Prostate gland (tissue), 2 donors: ENCODE data around the gene GMDS. TPM values are rescaled to one million over a fixed set of nuclear protein-coding genes. Genes with fewer than 3 reads are reported as not detected.

Experiments used
- DNase-seq: peaks from one replicate; pipeline ENCODE4 v3.0.0-alpha.2; 2019; ENCODE audit warnings: low spot score
- H3K27ac ChIP-seq, 2 donors: fragments of 200-600 bp; sonication (generic); 2 replicates each; pipeline ENCODE4 v1.5.1; 2017 to 2019
- H3K27me3 ChIP-seq: fragments of 200-600 bp; sonication (generic); replicated peaks from 2 replicates; pipeline ENCODE4 v1.5.1; 2019; ENCODE audit not compliant: insufficient read depth
- H3K36me3 ChIP-seq, 2 donors: fragments of 200-600 bp; sonication (generic); 1 replicate in 1 of 2; 2 replicates in 1 of 2; pipeline versions ENCODE4 v1.5.1 to v1.8.1; 2017 to 2019
- H3K4me1 ChIP-seq: fragments of 200-600 bp; sonication (generic); replicated peaks from 2 replicates; pipeline ENCODE4 v1.5.1; 2019
- H3K4me3 ChIP-seq, 2 donors: fragments of 200-600 bp; sonication (generic); 2 replicates each; pipeline ENCODE4 v1.5.1; 2017 to 2019
- H3K9me3 ChIP-seq: fragments of 200-600 bp; sonication (generic); 2 replicates; pipeline ENCODE4 v1.5.1; 2017
- POLR2A ChIP-seq: fragments of 450-650 bp; IDR thresholded peaks from one replicate; pipeline ENCODE4 v1.6.1; 2016; ENCODE audit warnings: antibody characterized with exemption, mild to moderate bottlenecking
- POLR2AphosphoS5 ChIP-seq: sonication (generic); formaldehyde crosslinking; IDR thresholded peaks from one replicate; pipeline ENCODE4 v1.6.1; 2017; ENCODE audit warnings: antibody characterized with exemption
- WGBS: methylation state at CpG from one replicate; pipeline ENCODE4 v1.1.5; 2018; 5-methylcytosine and 5-hydroxymethylcytosine counted together
- intact Hi-C: fragments of 100-400 bp; cut with DNase I; formaldehyde crosslinking; loops from one replicate; pipeline ENCODE4 v1.14.2; 2022
- total RNA-seq, 2 donors: library from RNA; depleted of rRNA; stranded (reverse); fragments of >200 nt; gene quantifications; one replicate each; pipeline ENCODE4 v1.1.0, GENCODE V29; 2016
- TF ChIP-seq, protein P1 (sequence below), 4 experiments: fragments of 200-600 bp in 2 of 4; fragments of 450-650 bp in 2 of 4; sonication (generic) in 2 of 4; IDR thresholded peaks; 1 replicate in 3 of 4; 2 replicates in 1 of 4; pipeline ENCODE4 v1.5.1; 2016 to 2019; ENCODE audit warnings: antibody characterized with exemption in 4 of 4, mild to moderate bottlenecking in 2 of 4, moderate library complexity in 2 of 4

The GMDS gene
- total RNA-seq, 2 donors from 2014 or later, result 24.9 to 29.9 TPM

DNA sequence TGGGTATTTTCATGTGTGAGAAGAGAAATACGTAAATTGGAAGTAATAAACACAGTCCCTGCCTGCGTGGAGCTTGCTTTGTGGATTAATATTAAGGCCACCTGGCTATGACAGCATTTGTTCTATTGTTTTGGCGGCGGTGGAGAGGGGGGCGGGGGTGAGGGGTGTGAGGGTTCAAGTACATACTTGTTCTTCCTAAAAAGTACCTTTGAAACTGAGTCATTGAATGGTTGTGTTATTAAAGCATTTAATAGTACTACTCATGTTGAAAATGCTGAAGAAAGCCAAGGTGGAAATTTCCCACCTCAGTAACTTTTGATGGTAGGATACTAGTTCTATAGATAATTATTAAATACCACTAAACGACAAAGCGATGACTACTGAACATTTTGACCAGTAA lies 540.7 kb downstream of the GMDS start:
- 55% methylated on average over 7 of the region's 7 CpGs for WGBS
- H3K4me3 ChIP-seq, result no peak overlapping the region
- intact Hi-C loops, result no loop called here
- no peaks in the 10 kb centered on the region for H3K36me3 ChIP-seq
- no peaks in the 10 kb centered on the region for H3K9me3 ChIP-seq
- no peaks in the 10 kb centered on the region for H3K27me3 ChIP-seq
- no peak overlapping the region for H3K27ac ChIP-seq
- TF ChIP-seq, protein P1, sequence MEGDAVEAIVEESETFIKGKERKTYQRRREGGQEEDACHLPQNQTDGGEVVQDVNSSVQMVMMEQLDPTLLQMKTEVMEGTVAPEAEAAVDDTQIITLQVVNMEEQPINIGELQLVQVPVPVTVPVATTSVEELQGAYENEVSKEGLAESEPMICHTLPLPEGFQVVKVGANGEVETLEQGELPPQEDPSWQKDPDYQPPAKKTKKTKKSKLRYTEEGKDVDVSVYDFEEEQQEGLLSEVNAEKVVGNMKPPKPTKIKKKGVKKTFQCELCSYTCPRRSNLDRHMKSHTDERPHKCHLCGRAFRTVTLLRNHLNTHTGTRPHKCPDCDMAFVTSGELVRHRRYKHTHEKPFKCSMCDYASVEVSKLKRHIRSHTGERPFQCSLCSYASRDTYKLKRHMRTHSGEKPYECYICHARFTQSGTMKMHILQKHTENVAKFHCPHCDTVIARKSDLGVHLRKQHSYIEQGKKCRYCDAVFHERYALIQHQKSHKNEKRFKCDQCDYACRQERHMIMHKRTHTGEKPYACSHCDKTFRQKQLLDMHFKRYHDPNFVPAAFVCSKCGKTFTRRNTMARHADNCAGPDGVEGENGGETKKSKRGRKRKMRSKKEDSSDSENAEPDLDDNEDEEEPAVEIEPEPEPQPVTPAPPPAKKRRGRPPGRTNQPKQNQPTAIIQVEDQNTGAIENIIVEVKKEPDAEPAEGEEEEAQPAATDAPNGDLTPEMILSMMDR (IDR thresholded peaks at IDR 0.05), result no peak
- TF ChIP-seq POLR2A, result no peak
- TF ChIP-seq POLR2AphosphoS5, result no peak
- H3K4me1 ChIP-seq, result no peaks in the 10 kb centered on the region
- no peak for DNase-seq

DNA sequence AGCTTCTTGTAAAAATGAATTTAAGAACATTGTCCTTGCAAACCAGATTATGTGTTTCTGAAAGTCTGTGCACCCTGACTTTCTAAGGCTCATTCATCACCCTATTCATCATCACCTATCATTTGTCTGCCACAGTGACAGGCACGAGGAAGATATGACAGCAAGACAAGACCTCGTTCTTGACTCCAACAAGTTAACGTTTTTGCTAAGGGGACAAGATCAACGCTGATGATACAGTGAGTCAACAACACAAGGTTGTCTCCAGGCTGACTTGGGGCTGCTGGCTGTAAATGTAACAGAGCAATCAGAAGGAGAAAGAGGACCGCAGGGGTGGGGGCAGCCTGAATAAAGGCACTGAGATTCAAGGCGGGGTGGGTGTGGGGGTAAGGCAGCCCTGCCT lies 541.5 kb downstream of the GMDS start:
- H3K36me3 ChIP-seq, result no peaks in the 10 kb centered on the region
- no peak for DNase-seq
- TF ChIP-seq POLR2AphosphoS5 (no peak), POLR2A (no peak)
- TF ChIP-seq, protein P1 (IDR thresholded peaks at IDR 0.05), result no peak
- intact Hi-C loops, result no loop called here
- H3K4me1 ChIP-seq, result no peaks in the 10 kb centered on the region
- WGBS, result 57% methylated on average over 6 of the region's 6 CpGs
- no peak overlapping the region for H3K4me3 ChIP-seq
- H3K27me3 ChIP-seq, result no peaks in the 10 kb centered on the region
- H3K27ac ChIP-seq, result no peak overlapping the region
- no peaks in the 10 kb centered on the region for H3K9me3 ChIP-seq

DNA sequence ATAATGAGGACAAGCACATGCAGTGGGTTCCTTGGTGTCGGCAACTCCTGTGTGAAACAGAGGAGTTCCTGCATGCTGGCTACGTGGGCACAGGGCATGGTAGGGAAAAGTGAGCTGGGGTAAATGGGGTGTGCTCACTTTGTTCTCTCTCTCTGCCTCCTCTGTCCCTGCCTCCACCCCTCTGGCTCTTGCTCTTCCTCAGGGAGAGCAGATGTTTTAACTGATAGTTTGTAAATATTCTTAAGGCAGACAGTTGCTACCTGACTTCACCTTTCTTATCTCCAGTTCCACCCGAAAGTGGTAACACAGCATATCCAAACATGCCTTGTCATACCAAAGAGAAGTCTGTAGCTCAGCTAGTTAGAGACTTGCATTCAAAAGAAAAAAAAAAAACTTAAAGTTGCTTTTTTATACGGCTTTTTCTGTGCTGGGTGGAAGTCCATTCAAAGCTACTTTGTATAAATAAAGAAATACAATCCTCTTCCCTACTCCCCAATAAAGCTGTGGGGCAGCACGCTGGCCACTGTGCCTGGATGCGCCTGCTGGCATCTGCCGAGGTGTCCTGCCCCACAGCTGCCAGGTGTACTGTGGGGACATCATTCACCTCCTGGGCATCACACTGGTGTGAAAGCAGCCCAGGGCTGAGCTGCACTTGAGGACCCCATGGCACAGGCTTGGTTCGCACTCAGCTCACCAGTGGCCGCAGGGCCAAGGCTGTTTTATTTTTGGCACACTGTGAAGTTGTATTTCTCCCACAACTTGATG lies 542.1 kb downstream of the GMDS start:
- 32% methylated on average over 9 of the region's 9 CpGs for WGBS
- TF ChIP-seq POLR2AphosphoS5 (no peak), POLR2A (no peak)
- TF ChIP-seq, protein P1 (IDR thresholded peaks at IDR 0.05), result no peak

DNA sequence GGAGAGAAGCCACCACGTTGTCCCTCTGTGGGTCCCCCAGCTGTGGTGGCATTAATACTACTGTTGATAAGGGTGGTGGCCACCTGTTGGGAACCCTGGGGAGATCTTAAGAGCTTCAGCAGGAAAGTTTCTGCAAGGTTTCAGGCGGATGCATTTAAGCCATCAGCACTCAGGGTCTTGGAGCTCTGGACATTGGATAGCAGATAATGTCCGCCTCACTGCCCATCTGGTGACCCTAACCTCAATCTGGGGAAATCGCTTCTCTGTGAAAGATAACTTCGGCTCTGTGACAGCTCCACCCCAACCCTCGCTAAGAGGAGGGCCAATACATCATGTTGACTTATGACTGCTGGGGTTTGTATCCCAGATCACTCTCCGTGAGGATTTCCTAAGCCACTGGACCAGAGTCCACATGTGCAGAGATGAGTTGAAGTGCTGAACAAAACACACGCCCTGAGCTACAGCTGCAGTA lies 542.8 kb downstream of the GMDS start:
- intact Hi-C loops, result no loop called here
- WGBS, result 77% methylated on average over 8 of the region's 8 CpGs
- DNase-seq, result no peak
- TF ChIP-seq POLR2A, result no peak
- TF ChIP-seq, protein P1 (IDR thresholded peaks at IDR 0.05), result no peak
- TF ChIP-seq POLR2AphosphoS5, result no peak
- no peak overlapping the region for H3K27ac ChIP-seq
- no peaks in the 10 kb centered on the region for H3K36me3 ChIP-seq
- H3K4me1 ChIP-seq, result no peaks in the 10 kb centered on the region
- no peak overlapping the region for H3K4me3 ChIP-seq
- no peaks in the 10 kb centered on the region for H3K27me3 ChIP-seq
- H3K9me3 ChIP-seq, result no peaks in the 10 kb centered on the region

More for the DNA sequence above, 542.1 kb downstream of the GMDS start:
- H3K9me3 ChIP-seq, result no peaks in the 10 kb centered on the region
- no peak for DNase-seq
- no peak overlapping the region for H3K27ac ChIP-seq
- no peak overlapping the region for H3K4me3 ChIP-seq
- no peaks in the 10 kb centered on the region for H3K36me3 ChIP-seq
- intact Hi-C loops, result no loop called here
- no peaks in the 10 kb centered on the region for H3K27me3 ChIP-seq
- no peaks in the 10 kb centered on the region for H3K4me1 ChIP-seq
